Chondrocyte (in vitro differentiated cells): ENCODE results near the gene IRX6. TPM values are rescaled to one million over a fixed set of nuclear protein-coding genes. Genes with fewer than 3 reads are reported as not detected.

Experiments
- DNase-seq: peaks from one replicate; pipeline ENCODE4 v3.0.0; 2021; ENCODE audit warnings: mixed read lengths, low spot score
- H3K27ac Mint-ChIP-seq: one replicate; pipeline ENCODE4 v1.8.0; 2021; ENCODE audit warnings: mild to moderate bottlenecking, moderate library complexity, mixed read lengths; ENCODE audit not compliant: unreplicated experiment
- H3K27me3 Mint-ChIP-seq: 2 replicates; pipeline ENCODE4 v1.8.0; 2021; ENCODE audit warnings: low read depth, mixed read lengths
- H3K36me3 Mint-ChIP-seq: 2 replicates; pipeline ENCODE4 v1.8.0; 2021; ENCODE audit warnings: low read depth, mixed read lengths
- H3K4me1 Mint-ChIP-seq: 2 replicates; pipeline ENCODE4 v1.8.0; 2021; ENCODE audit warnings: low read depth, mild to moderate bottlenecking, mixed read lengths
- H3K4me3 Mint-ChIP-seq: one replicate; pipeline ENCODE4 v1.8.0; 2021; ENCODE audit warnings: mild to moderate bottlenecking, moderate library complexity, mixed read lengths; ENCODE audit not compliant: unreplicated experiment
- H3K9me3 Mint-ChIP-seq: 2 replicates; pipeline ENCODE4 v1.8.0; 2021; ENCODE audit warnings: low read depth, mixed read lengths
- total RNA-seq: library from RNA; stranded (reverse); gene quantifications from 3 replicates; pipeline ENCODE4 v1.2.1, GENCODE V29; 2021
- TF ChIP-seq, protein P1 (sequence below): fragments of 200-600 bp; sonication (generic); IDR thresholded peaks from 2 replicates; pipeline ENCODE4 v1.5.0; 2021; ENCODE audit warnings: antibody characterized with exemption, mild to moderate bottlenecking, moderate library complexity

Gene IRX6
- total RNA-seq, 1 donor from 2014 or later = not detected

DNA sequence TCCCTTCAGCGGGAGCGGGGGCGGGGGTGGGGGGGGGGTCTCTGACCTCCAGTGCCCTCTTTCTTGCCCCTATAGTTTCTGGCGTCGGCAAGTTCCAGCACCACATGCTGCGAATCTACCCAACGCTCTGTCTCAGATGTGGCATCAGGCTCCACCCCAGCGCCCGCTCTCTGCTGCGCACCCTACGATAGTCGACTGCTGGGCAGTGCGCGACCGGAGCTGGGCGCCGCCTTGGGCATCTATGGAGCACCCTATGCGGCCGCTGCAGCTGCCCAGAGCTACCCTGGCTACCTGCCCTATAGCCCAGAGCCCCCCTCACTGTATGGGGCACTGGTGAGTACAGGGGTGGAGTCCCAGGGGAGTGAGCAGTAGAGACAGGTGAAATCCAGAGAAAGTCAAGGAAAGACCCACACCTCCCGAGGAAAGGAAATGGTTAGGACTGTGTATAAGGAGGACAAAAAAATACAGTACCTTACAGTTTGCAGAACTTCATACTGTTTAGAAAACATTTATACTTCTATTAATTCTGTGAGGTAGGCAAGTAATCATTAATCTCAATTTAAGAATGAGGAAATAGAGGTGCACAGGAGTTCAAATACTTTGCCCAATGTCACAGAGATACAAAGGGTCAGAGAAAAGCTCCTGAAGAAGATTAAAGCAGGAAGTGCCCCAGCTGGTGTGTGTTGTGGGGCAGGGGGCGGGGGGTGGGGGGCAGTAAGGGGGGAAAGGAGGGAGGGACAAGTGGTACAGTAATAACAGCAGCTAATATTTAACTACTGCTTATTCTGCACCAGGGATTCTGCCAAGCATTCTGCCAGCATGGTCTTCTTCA is 2.5 kb downstream of the IRX6 start:
- no peaks in the 10 kb centered on the region for H3K9me3 Mint-ChIP-seq
- H3K27me3 Mint-ChIP-seq = peaks cover 68% of the 10 kb centered on the region
- no peak overlapping the region for H3K4me3 Mint-ChIP-seq
- no peaks in the 10 kb centered on the region for H3K36me3 Mint-ChIP-seq
- no peak for DNase-seq
- TF ChIP-seq, protein P1, sequence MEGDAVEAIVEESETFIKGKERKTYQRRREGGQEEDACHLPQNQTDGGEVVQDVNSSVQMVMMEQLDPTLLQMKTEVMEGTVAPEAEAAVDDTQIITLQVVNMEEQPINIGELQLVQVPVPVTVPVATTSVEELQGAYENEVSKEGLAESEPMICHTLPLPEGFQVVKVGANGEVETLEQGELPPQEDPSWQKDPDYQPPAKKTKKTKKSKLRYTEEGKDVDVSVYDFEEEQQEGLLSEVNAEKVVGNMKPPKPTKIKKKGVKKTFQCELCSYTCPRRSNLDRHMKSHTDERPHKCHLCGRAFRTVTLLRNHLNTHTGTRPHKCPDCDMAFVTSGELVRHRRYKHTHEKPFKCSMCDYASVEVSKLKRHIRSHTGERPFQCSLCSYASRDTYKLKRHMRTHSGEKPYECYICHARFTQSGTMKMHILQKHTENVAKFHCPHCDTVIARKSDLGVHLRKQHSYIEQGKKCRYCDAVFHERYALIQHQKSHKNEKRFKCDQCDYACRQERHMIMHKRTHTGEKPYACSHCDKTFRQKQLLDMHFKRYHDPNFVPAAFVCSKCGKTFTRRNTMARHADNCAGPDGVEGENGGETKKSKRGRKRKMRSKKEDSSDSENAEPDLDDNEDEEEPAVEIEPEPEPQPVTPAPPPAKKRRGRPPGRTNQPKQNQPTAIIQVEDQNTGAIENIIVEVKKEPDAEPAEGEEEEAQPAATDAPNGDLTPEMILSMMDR = no peak
- H3K4me1 Mint-ChIP-seq = peaks cover 9% of the 10 kb centered on the region
- no peak overlapping the region for H3K27ac Mint-ChIP-seq

DNA sequence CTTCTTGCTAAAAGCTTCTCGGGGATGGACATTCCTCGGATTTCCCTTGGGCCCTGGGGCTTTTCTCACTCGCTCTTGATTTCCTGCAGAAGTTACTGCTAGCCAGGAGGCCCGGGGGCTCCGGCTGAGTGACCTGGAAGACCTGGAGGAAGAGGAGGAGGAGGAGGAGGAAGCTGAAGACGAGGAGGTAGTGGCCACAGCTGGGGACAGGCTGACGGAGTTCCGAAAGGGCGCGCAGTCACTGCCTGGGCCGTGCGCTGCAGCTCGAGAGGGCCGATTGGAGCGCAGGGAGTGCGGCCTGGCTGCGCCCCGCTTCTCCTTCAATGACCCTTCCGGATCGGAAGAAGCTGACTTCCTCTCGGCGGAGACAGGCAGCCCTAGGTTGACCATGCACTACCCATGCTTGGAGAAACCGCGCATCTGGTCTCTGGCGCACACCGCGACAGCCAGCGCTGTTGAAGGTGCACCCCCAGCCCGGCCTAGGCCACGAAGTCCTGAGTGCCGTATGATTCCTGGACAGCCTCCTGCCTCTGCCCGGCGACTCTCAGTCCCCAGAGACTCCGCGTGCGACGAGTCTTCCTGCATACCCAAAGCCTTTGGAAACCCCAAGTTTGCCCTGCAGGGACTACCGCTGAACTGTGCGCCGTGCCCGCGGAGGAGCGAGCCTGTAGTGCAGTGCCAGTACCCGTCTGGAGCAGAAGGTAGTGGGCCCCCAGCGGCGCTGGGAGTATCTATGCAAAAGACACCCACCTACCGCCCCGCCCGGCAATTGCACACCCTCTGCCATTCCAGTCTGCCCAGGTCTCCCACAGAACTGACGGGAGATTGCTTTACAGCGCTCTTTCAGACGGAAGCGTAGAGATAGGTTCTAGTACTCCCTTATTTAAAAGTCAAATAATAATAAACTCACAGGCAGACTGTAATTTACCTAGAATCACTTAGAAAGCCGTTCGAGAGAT is 4.9 kb downstream of the IRX6 start:
- Mint-ChIP-seq H3K4me3 (no peak overlapping the region), H3K9me3 (no peaks in the 10 kb centered on the region), H3K4me1 (peaks cover 9% of the 10 kb centered on the region), H3K27me3 (peaks cover 81% of the 10 kb centered on the region), H3K27ac (no peak overlapping the region), H3K36me3 (peaks cover 1% of the 10 kb centered on the region)
- TF ChIP-seq, protein P1 = no peak
- DNase-seq = no peak

DNA sequence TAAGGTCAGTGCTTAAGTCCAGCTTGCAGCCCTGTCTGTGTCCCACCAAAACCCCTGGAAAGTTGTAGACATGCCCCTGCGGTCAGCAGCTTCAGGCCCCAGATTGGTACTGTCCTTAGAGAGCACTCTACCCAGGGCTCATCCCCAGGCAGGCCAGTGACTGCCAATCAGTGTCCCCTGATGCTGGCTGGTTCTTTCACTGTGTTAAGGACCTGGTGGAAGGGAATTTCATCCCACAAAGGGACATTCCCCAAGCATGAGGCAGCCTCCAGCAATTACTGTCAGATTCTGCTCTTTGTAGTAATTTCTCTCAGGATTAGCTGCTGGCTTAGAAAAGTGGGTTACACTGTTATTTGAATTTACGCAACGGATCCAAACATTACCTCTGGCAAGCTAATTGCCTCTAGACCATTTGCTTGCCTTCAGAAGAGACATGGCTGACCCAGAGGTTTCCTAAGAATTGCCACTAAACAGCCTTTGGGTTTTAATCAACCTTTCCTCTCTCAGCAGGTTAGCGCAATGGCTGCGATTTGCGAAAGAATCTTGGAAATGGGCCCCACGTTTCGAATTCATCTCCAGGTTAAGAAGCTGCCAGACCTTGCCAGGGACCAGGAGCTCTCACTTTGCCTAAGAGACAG is 5.9 kb downstream of the IRX6 start:
- H3K4me1 Mint-ChIP-seq = peaks cover 6% of the 10 kb centered on the region
- TF ChIP-seq, protein P1 = no peak
- H3K4me3 Mint-ChIP-seq = no peak overlapping the region
- H3K36me3 Mint-ChIP-seq = peaks cover 3% of the 10 kb centered on the region
- H3K9me3 Mint-ChIP-seq = no peaks in the 10 kb centered on the region
- DNase-seq = no peak
- peaks cover 87% of the 10 kb centered on the region for H3K27me3 Mint-ChIP-seq
- H3K27ac Mint-ChIP-seq = no peak overlapping the region

DNA sequence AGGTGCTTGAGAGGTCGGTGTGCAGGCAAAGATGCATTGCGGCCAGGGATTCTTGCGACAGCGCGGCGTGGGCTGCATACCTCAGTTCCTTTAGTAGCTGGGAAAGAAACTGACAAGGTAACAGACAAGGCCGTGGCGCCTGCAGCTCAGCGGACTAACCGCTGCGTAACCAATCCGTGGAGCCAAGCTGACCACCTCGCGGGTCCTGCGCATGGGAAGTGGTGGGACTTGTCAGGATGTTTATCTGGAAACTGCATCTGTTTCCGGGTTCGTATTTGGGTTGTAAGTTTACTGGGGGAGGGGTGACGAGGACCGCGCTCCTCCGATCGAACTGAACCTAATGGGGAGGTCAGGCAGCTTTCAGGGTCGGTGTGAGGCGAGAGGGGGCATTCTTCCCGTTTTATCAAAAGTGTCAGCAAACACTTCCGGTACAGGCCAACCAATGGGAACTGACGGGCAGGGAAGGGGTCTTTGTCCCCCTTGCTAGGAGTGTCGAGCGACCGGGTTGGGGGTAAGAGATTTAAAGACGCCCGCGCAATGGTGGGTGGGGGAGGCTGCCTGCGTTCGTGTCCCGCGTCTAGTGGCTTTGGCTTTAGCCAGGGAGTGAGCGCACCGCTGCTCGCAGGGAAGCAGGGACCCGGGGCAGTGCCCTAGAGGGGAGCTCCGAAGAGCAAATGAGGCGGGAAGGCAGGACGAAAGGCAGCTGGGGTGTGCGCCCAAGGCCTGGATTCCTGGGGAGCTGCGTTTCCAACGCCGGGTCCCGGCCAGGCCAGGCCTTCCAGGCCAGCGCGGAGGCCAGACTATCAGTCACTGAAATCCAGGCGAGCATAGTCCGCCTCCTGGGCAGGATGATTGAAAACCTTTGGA is 7.0 kb downstream of the IRX6 start:
- TF ChIP-seq, protein P1 = no peak
- H3K9me3 Mint-ChIP-seq = no peaks in the 10 kb centered on the region
- no peak for DNase-seq
- no peaks in the 10 kb centered on the region for H3K4me1 Mint-ChIP-seq
- peaks cover 84% of the 10 kb centered on the region for H3K27me3 Mint-ChIP-seq
- no peak overlapping the region for H3K4me3 Mint-ChIP-seq
- no peak overlapping the region for H3K27ac Mint-ChIP-seq
- peaks cover 3% of the 10 kb centered on the region for H3K36me3 Mint-ChIP-seq
